Activated CD8-positive, alpha-beta memory T cell treated with anti-CD3 and anti-CD28 coated beads, Interleukin-2, amount 50 U/mL, for 48 hours (primary cell): ENCODE results near the gene ZBED2.

Experiments used
- DNase-seq: peaks from one replicate; pipeline ENCODE4 v3.0.0-alpha.2; 2020

ZBED2 gene

GRCh38 chr3:111601810-111602209, 6.7 kb upstream of the ZBED2 start:
- DNase-seq = no peak

GRCh38 chr3:111598552-111598951, 3.4 kb upstream of the ZBED2 start:
- DNase-seq = no peak

DNA sequence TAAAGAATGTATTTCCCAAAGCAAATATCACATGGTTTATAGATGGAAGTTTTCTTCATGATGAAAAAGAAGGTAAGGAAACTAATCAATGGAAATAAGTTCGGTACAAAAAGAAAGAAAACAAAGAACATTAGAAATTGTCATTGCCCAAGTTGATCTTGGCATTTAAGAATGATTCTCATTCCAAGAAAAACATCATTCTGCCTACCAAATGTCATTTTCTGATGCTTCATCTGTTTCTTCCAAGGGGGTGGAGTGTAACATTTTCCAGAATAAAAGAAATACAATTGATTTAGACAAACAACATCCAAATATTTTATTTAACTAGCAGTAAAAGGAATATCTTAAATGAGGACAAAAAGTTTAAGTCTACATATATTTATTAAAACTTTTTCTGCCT, 3.0 kb upstream of the ZBED2 start:
- no peak for DNase-seq

GRCh38 chr3:111596328-111596727, 1.2 kb upstream of the ZBED2 start:
- DNase-seq = no peak

- DNase-seq = no peak
Measured at GRCh38 chr3:111594781-111595180, 365 bp downstream of the ZBED2 start.

DNA sequence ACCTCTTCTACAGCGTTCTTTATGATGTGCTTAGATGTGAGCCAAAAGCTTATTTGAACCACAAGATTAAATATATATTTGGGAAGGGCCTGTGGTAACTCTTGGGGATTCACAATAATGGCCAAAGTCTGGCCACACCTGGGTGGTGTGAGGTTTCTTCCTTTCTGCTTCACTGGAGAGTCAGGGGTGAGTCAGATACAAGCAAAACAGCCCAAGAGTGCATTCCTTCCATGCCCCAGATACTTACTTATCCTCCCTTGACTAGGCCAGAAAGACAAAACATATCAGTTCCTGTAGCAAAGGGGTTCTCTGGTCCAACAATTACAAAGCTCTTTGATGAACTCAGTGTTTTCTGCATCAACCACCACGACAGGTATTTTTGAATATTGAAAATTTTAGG, 941 bp downstream of the ZBED2 start:
- DNase-seq = no peak

DNA sequence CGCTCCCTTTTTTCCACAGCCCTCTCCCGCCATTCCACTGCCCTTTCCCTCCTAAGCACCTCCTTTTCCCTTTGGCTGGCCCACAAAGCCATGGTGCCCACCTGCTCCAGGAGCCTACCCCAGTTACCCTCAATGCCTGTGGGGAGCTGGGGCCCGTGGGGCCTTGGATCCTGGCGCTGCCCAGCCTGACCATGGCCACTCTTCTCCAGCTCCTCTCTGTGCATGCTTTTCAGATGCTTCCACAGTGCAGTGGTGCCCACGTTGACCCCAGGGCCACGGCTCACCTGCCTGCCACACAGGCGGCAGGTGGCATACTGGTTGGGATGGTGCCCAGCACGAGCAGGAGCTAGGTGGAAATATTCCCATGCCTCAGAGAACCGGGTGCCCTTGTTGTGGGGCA, 1.5 kb downstream of the ZBED2 start:
- no peak for DNase-seq

GRCh38 chr3:111592936-111593335, 2.2 kb downstream of the ZBED2 start:
- no peak for DNase-seq

DNA sequence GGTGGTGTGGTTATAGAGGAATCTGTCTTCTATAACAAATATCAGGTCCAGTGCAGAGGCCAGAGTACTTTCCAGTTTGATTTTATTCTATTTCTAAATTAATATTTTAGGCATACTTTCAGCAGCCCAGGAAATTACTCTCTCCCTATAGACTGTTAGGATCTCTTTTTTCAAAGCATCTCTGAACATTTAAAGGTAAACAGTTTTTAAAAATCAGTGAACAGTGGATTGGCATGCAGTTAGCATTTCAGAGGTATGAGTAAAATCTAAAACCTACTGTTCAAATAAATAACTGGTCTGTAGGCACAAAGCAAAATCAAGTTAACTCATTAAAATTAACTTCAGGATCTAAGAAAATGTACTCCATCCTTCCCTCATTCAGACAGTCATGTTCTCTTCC, 3.0 kb downstream of the ZBED2 start:
- DNase-seq = no peak

DNA sequence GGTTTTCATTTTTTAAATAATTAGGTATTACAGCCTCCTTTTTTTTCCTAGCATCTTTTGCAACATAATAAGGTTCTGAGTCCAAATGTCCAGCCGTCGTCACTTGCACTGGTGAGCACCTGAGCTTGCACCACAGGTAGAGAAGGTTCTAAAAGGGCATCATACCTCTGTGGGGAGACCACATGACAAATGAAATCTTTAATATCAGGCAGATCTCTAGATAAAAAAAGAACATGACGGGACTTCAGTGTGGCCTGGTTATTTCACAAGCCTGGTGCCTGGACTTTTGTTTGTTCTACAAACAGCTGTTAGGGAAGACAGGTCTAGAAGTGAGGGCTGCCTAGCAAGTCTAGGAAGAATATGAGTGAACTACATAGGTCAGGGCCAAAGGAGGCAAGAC, 3.6 kb downstream of the ZBED2 start:
- DNase-seq = no peak

DNA sequence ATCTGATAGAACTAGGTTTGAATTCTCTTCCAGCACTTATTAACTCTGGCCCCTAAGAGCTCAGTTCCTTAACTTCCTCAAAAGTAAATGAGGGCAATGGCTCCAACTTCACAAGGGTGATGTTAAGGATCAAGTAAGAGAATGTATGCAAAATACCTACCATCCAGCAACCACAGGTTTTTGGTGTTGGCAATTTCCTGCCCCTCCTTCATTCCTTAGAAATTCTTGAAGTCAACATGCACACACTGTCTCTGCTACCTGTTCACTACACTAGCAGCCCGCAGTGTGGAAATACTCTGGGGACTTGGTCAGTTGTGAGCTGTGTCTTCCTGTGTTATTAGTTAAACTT, 5.0 kb downstream of the ZBED2 start:
- DNase-seq = no peak

GRCh38 chr3:111589303-111590142, 5.6 kb downstream of the ZBED2 start:
- DNase-seq = no peak

DNA sequence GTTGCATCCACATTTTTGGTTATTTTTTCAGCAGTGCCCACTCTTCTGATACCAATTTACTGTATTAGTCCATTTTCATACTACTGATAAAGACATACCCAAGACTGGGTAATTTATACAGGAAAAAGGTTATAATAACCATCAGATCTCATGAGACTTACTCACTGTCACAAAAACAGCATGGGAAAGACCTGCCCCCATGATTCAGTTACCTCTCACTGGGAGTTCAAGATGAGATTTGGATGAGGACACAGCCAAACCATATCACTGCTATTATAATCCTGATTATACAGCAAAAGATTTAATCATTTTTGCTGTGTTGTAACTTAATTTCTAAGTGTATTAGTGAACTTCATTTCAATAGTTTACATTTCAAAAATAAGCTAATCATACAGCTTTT, 6.6 kb downstream of the ZBED2 start:
- DNase-seq = no peak

- no peak for DNase-seq
Measured at GRCh38 chr3:111585217-111585616, 9.9 kb downstream of the ZBED2 start.

DNA sequence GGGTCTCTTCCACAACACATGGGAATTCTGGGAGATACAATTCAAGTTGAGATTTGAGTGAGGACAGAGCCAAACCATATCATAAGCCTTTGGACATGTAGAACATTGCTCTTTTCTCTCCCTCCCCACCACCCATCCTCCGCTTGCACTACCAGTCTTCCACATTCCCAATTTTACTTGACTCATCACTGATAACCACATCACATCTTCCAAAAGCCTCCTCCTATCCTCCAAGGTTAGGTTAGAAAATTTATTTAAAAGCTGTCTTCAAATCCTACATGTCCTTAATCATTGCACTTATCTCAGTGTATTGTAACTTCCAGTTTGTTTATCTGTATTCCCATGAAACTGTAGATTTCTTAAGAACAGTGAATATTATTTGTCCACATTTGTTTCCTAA, 10.4 kb downstream of the ZBED2 start:
- DNase-seq = no peak

DNA sequence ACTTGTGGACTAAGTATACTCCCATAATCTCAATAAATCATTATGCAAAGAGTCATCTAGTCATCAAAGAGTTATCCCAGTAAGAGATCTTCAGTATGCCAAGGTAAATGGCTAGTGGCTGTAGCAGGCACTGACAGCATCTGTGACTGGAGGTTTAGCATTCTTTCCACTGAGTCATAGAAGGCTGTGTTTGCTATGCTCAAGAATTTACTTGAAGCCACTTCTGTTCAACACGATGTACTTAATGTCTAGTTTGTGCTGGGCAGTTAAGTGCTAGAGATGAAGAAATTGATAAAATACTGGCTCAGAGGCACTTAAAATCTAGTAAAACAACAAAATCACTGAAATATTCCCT, 13.0 kb downstream of the ZBED2 start:
- DNase-seq = no peak

DNA sequence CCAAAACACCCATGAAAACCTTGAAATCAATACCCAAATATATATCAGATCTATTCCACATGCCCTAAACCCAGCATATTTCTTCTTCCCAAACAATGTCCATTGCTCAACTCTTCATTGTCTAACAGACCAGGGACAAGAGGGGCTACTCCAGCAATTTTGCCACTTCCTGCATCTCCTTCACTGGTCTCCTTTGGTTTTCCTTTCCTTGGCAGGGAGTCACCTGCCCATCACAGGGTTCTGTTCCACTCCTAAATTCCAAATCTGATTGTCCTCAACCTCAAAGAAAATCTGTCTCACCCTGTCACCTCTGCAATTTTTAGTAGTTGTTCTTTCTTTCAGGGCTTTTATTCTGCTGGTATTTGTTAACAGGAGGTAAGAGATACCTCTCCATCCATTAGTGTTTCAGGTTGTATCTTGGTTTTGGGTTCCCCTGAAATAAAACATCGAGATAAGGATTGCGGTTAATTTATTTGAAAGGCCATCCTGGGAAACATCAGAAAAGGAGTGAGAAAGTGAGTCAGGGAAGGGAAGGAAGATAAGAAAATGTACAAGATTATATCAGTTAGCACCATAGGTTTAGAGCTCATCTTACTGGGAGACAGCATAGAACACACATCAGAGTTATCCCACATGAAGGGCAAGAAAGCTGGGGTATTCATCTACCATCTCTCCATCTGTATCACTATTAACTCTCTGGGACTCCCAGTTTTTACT, 13.6 kb downstream of the ZBED2 start:
- DNase-seq = no peak

DNA sequence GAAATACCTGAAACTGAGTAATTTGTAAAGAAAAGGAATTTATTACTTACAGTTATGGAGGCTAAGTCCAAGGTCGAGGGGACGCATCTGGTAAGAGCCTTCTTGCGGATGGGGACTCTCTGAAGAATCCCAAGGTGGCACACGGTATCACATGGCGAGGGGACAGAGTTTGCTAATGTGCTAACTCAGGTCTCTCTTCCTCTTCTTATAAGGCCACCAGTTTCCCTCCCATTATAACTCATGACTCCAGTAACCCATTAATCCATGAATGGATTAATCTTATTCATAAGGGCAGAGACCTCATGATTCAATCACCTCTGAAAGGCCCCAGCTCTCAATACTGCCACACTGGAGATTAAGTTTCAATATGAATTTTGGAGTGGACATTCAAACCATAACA, 15.7 kb downstream of the ZBED2 start:
- DNase-seq = no peak

DNA sequence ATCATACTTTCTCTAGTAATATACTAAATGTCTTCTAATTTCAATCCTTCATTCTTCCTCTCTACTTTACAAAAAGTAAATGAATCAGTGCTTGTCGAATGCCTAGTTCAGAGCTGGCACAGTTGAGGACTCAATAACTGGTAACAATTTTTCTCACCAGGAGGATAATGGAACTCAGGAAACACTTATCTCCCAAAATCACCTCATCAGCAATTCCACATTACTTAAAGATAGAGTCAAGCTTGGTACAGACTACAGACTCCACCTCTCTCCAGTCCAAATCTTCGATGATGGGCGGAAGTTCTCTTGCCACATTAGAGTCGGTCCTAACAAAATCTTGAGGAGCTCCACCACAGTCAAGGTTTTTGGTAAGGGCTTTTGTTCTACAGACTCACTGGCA, 16.3 kb downstream of the ZBED2 start:
- DNase-seq = no peak

- DNase-seq = no peak
Measured at GRCh38 chr3:111577798-111578685, 17.1 kb downstream of the ZBED2 start.

DNA sequence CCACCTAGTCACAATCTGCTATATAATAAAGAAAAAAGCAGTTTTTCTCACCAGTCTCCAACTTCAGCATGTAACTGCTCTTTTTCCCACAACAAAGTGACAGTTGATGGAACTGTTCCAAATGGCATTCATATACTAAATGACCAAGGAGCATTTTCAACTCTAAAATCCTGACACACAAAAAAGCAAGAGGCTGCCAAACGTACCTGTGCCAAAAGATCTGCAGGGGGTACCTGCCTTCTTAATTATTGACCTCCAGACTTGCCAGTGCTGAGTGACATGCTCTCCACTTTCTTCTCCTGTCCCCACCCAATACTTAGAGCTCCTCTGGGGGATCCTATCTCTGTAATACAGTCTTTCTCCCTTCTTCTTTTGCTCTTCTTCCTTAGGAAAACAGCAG, 18.0 kb downstream of the ZBED2 start:
- DNase-seq = no peak

DNA sequence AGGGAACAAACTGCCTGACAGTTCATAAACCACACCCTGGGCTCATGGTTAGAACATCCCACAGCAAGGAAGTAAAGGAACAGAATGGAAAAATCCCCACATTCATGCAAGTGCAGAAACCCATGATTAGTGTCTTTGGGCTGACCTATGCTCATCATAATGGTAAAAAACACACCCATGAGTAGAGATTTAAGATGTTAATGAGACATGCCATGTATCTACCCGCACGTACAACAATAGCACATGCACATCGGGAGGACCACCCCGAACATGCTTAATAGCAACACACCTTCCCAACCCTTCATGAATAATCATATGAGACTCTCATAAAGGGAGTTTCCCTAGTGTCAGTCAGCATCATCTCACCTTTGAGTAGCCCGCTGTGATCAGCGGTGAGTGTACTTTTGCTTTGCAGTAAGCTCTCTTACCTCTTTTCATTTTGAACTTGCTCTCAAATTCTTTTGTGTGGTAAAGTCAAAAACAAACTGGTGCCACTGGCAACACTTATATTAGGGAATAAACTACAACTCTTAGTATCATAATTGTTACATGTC, 23.2 kb downstream of the ZBED2 start:
- no peak for DNase-seq

GRCh38 chr3:111571282-111571681, 23.9 kb downstream of the ZBED2 start:
- DNase-seq = no peak
